Uterus (tissue), 2 donors: ENCODE measurements around the gene LRP11.

Experiments used
- POLR2A ChIP-seq, 2 donors: fragments of 450-650 bp; IDR thresholded peaks; one replicate each; pipeline ENCODE4 v1.6.1; 2016; ENCODE audit warnings: antibody characterized with exemption in 2 of 2, mild to moderate bottlenecking in 1 of 2, moderate library complexity in 1 of 2
- TF ChIP-seq, protein P1 (sequence below), 4 experiments: fragments of 200-600 bp in 2 of 4; fragments of 450-650 bp in 2 of 4; sonication (generic) in 2 of 4; IDR thresholded peaks; one replicate each; pipeline ENCODE4 v1.5.1; 2016 to 2019; ENCODE audit warnings: antibody characterized with exemption in 4 of 4, mild to moderate bottlenecking in 2 of 4, moderate library complexity in 1 of 4

DNA sequence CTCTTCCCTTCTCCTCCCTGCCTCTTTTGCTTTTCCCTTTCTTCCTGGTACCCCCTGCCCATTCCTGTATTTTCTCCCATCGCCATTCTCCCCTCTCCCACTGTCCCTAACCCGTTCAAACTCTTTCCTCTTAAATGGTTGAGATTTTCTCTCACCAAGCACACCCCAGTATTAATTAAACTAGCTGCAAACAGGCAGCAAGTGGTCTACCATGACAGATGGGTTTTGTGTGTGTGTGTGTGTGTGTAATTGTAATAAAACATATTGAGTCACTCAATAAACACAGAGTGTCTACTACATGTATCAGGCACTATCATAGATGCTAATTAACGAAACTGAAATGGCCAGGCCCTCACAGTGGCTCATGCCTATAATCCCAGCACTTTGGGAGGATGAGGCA, 27.1 kb upstream of the LRP11 start:
- TF ChIP-seq, protein P1, sequence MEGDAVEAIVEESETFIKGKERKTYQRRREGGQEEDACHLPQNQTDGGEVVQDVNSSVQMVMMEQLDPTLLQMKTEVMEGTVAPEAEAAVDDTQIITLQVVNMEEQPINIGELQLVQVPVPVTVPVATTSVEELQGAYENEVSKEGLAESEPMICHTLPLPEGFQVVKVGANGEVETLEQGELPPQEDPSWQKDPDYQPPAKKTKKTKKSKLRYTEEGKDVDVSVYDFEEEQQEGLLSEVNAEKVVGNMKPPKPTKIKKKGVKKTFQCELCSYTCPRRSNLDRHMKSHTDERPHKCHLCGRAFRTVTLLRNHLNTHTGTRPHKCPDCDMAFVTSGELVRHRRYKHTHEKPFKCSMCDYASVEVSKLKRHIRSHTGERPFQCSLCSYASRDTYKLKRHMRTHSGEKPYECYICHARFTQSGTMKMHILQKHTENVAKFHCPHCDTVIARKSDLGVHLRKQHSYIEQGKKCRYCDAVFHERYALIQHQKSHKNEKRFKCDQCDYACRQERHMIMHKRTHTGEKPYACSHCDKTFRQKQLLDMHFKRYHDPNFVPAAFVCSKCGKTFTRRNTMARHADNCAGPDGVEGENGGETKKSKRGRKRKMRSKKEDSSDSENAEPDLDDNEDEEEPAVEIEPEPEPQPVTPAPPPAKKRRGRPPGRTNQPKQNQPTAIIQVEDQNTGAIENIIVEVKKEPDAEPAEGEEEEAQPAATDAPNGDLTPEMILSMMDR (IDR thresholded peaks at IDR 0.05): no peak
- TF ChIP-seq POLR2A (IDR thresholded peaks at IDR 0.05): no peak
